GM18868 (cell line): Measurements from ENCODE around the gene DSN1.

ENCODE experiments used
- ATAC-seq: cut with Tn5 transposase; IDR thresholded peaks from one replicate; pipeline ENCODE4 v1.9.1; 2021; ENCODE audit warnings: mild to moderate bottlenecking, moderate library complexity; ENCODE audit not compliant: unreplicated experiment

The DSN1 gene

GRCh38 chr20:36796117-36796516 is 22.6 kb upstream of the DSN1 start:
- ATAC-seq: no peak

GRCh38 chr20:36795691-36796090 is 22.1 kb upstream of the DSN1 start:
- ATAC-seq: no peak

GRCh38 chr20:36794116-36794474 is 20.5 kb upstream of the DSN1 start:
- ATAC-seq: no peak

- ATAC-seq: no peak
Measured at GRCh38 chr20:36793294-36794115, 19.9 kb upstream of the DSN1 start.

- ATAC-seq: no peak
Measured at GRCh38 chr20:36792422-36792821, 18.9 kb upstream of the DSN1 start.

GRCh38 chr20:36791862-36792261 is 18.3 kb upstream of the DSN1 start:
- ATAC-seq: no peak

GRCh38 chr20:36786663-36787062 is 13.1 kb upstream of the DSN1 start:
- ATAC-seq: no peak

GRCh38 chr20:36786246-36786645 is 12.7 kb upstream of the DSN1 start:
- no peak for ATAC-seq

- ATAC-seq: no peak
Measured at GRCh38 chr20:36785308-36785707, 11.7 kb upstream of the DSN1 start.

GRCh38 chr20:36784900-36785299 is 11.3 kb upstream of the DSN1 start:
- no peak for ATAC-seq

- no peak for ATAC-seq
Measured at GRCh38 chr20:36784116-36784515, 10.6 kb upstream of the DSN1 start.

GRCh38 chr20:36779656-36780025 is 6.1 kb upstream of the DSN1 start:
- ATAC-seq: no peak

GRCh38 chr20:36778831-36779655 is 5.5 kb upstream of the DSN1 start:
- ATAC-seq: no peak

GRCh38 chr20:36777576-36777975 is 4.0 kb upstream of the DSN1 start:
- ATAC-seq: no peak

GRCh38 chr20:36777167-36777566 is 3.6 kb upstream of the DSN1 start:
- no peak for ATAC-seq

GRCh38 chr20:36775826-36776225 is 2.3 kb upstream of the DSN1 start:
- ATAC-seq: no peak

- no peak for ATAC-seq
Measured at GRCh38 chr20:36775196-36775595, 1.6 kb upstream of the DSN1 start.

- ATAC-seq: peak; percentile 21
Measured at GRCh38 chr20:36773107-36773596, 411 bp downstream of the DSN1 start.

- ATAC-seq: no peak
Measured at GRCh38 chr20:36770680-36771079, 2.9 kb downstream of the DSN1 start.

- ATAC-seq: no peak
Measured at GRCh38 chr20:36768768-36769430, 4.7 kb downstream of the DSN1 start.

GRCh38 chr20:36761125-36761524 is 12.4 kb downstream of the DSN1 start:
- ATAC-seq: no peak

- ATAC-seq: no peak
Measured at GRCh38 chr20:36760647-36761046, 12.9 kb downstream of the DSN1 start.
